Measurements from ENCODE around the gene ARPIN. TPM values are rescaled to one million over a fixed set of nuclear protein-coding genes. Genes with fewer than 3 reads are reported as not detected.
A peak's percentile ranks its signal among the peaks of the same experiment; 100 is the strongest.

Gene ARPIN
- total RNA-seq, 5 donors from 2014 or later (not counting 1 experiment from before 2014, with no cell fraction given) = 0.03 to 0.09 (median 0.06) TPM; not detected in 1

DNA sequence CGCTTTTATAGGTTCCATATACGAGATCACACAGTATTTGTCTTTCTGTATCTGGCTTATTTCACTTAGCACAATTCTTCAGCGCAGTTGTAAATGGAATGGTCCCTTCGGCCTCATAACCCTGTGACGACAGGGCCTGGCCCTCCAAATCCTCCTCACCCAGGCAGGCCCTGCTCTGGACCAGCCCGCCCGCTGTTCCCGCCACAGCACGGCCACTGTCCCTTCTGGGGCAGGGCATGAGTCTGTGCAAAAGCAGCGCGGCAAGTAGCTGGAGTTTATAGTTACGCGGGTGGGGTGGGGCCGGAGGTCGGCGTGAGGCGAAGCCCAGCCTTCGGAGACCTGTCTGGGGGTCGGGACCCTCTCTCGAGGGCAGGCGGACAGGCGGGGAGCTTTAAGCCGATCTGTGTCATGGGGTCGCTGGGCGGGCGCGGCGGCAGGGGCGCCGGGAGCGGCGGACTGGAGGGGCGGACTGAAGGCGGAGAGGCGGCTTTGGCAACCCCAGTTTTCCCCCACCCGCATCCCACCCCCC is 543 bp downstream of the ARPIN start:
- Histone ChIP-seq H3K9me3 (no peaks in the 10 kb centered on the region), H3K36me3 (ENCODE audit: control insufficient read depth in 2 of 2, extremely low read depth in 1 of 2, insufficient read depth in 1 of 2, low read length in 1 of 2) (no peaks in the 10 kb centered on the region), H3K4me3 (ENCODE audit: control insufficient read depth in 1 of 2, extremely low read depth in 1 of 2, low read length in 1 of 2) (no peak overlapping the region), H3K27ac (ENCODE audit: low read length) (no peak overlapping the region), H3K27me3 (replicated peaks in 1 of 2; ENCODE audit: control insufficient read depth in 2 of 2, extremely low read depth in 1 of 2, insufficient read depth in 2 of 2, low read length in 1 of 2) (peaks cover 0 to 43% of the 10 kb centered on the region in 2 experiments), H3K4me1 (ENCODE audit: control insufficient read depth in 1 of 2, extremely low read depth in 1 of 2, insufficient read depth in 2 of 2, low read length in 2 of 2) (peaks cover 0 to 5% of the 10 kb centered on the region in 2 experiments)
- peak overlapping the region in 2 of 3 donors; percentile 15 to 41 for H3K4me3 Mint-ChIP-seq
- no peaks in the 10 kb centered on the region for H3K36me3 Mint-ChIP-seq
- ChIA-PET CTCF (no interaction called here), POLR2A (no interaction called here)
- DNase-seq = no peak
- 55% methylated on average over 21 of the region's 36 CpGs for WGBS (ENCODE audit: insufficient coverage)
- H3K27ac Mint-ChIP-seq = no peak overlapping the region
- H3K9me3 Mint-ChIP-seq = no peaks in the 10 kb centered on the region
- peaks cover 0 to 7% (median 6%) of the 10 kb centered on the region in 3 donors for H3K4me1 Mint-ChIP-seq
- H3K27me3 Mint-ChIP-seq = peaks cover 29 to 46% of the 10 kb centered on the region in 2 donors
- no peak for ATAC-seq (replicated peaks in 1 of 4)

DNA sequence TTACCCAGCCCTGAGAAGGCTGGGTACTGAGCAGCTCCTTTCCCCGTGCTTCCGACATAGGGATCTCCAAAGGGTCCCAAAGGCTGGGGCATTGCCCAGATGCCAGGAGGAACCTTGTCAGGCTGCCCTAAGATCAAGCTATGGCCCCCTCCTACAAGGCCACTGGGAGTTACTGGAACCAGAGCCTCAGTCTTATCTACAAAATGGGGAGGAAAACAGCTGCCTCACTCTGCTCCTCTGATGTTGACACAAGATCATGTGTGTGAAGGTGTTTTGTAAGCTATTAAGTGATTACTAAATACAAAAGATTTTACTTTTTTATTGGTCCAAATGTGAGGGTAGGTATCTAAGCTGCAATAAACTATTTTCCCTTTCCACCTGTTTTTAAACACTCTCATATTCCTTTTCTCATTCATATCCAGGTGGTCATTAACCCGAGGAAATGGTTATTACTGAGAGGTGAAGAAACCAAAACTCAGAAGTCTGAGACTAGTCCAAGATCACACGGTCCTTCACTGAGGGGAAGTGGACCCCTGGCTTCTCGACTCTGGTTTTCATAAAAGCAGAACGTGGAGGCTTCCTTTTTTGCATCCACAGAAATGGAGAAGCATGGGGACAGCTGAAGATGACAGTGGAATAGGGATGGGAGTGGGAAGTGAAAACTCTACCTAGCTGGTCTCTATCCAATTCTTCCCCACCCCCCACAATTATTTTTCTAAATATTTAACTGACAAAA is 1.7 kb downstream of the ARPIN start:
- Histone ChIP-seq H3K4me3 (ENCODE audit: control insufficient read depth in 1 of 2, extremely low read depth in 1 of 2, low read length in 1 of 2) (no peak overlapping the region), H3K27me3 (replicated peaks in 1 of 2; ENCODE audit: control insufficient read depth in 2 of 2, extremely low read depth in 1 of 2, insufficient read depth in 2 of 2, low read length in 1 of 2) (peaks cover 0 to 46% of the 10 kb centered on the region in 2 experiments), H3K4me1 (ENCODE audit: control insufficient read depth in 1 of 2, extremely low read depth in 1 of 2, insufficient read depth in 2 of 2, low read length in 2 of 2) (peaks cover 0 to 5% of the 10 kb centered on the region in 2 experiments), H3K27ac (ENCODE audit: low read length) (no peak overlapping the region), H3K9me3 (no peaks in the 10 kb centered on the region), H3K36me3 (ENCODE audit: control insufficient read depth in 2 of 2, extremely low read depth in 1 of 2, insufficient read depth in 1 of 2, low read length in 1 of 2) (no peaks in the 10 kb centered on the region)
- CTCF ChIA-PET = no interaction called here
- Mint-ChIP-seq H3K9me3 (no peaks in the 10 kb centered on the region), H3K27ac (no peak overlapping the region), H3K4me3 (peak overlapping the region in 1 of 3 donors; percentile 15), H3K4me1 (peaks cover 0 to 7% (median 6%) of the 10 kb centered on the region in 3 donors), H3K36me3 (no peaks in the 10 kb centered on the region), H3K27me3 (peaks cover 29 to 46% of the 10 kb centered on the region in 2 donors)
- DNase-seq = no peak
- no peak for ATAC-seq (replicated peaks in 1 of 4)
- WGBS (ENCODE audit: insufficient coverage) = 77% methylated on average over 2 of the region's 6 CpGs
- POLR2A ChIA-PET = no interaction called here

DNA sequence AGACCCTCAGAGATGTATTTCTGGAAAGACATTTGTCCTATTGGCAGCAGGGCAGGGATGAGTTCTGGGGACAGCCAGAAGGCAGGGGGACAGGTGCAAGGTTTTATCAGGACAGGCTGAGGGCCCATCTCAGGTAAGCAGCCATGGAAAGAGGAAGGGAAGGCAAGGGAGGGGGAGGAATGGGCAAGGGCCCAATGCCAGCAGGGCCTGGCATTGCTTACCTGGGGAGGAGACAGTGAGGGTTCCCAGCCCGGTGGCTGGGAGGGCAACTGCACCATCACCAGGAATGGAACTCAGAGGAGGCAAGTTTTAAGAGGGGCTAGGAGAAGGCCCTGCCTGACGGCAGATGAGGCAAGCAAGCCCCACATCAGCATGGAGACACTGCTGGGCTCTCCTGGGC is 3.1 kb downstream of the ARPIN start:
- ATAC-seq (replicated peaks in 1 of 4) (no peak), DNase-seq (no peak)
- CTCF ChIA-PET = no interaction called here
- Histone ChIP-seq H3K36me3 (ENCODE audit: control insufficient read depth in 2 of 2, extremely low read depth in 1 of 2, insufficient read depth in 1 of 2, low read length in 1 of 2) (no peaks in the 10 kb centered on the region), H3K4me1 (ENCODE audit: control insufficient read depth in 1 of 2, extremely low read depth in 1 of 2, insufficient read depth in 2 of 2, low read length in 2 of 2) (peaks cover 0 to 5% of the 10 kb centered on the region in 2 experiments), H3K27me3 (replicated peaks in 1 of 2; ENCODE audit: control insufficient read depth in 2 of 2, extremely low read depth in 1 of 2, insufficient read depth in 2 of 2, low read length in 1 of 2) (peaks cover 0 to 48% of the 10 kb centered on the region in 2 experiments), H3K9me3 (no peaks in the 10 kb centered on the region), H3K4me3 (ENCODE audit: control insufficient read depth in 1 of 2, extremely low read depth in 1 of 2, low read length in 1 of 2) (no peak overlapping the region), H3K27ac (ENCODE audit: low read length) (no peak overlapping the region)
- Mint-ChIP-seq H3K27me3 (peaks cover 26 to 43% of the 10 kb centered on the region in 2 donors), H3K36me3 (no peaks in the 10 kb centered on the region), H3K4me1 (peaks cover 0 to 7% (median 6%) of the 10 kb centered on the region in 3 donors), H3K9me3 (no peaks in the 10 kb centered on the region), H3K4me3 (no peak overlapping the region), H3K27ac (no peak overlapping the region)
- WGBS (ENCODE audit: insufficient coverage) = 100% methylated on average over 1 of the region's 2 CpGs
- POLR2A ChIA-PET = no interaction called here

DNA sequence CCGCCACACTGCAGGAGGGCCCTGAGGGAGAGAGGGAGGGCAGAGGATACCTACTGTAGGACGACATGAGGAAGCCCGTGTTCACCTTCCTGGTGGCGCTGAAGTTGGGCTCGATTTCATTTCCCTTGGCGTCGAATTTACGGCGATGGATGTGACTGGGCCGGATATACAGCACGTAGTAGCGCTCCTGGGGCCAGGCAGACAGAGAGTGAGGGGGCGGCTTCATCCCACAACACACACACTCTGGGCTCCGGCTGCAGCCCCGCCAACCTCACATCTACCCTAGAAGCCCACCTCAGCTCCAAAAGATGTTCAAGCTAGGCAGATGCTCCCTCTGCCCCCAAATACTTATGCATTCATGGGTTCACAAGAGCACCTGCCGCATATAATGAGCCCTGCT is 4.5 kb downstream of the ARPIN start:
- H3K27ac Mint-ChIP-seq = no peak overlapping the region
- H3K27me3 Mint-ChIP-seq = peaks cover 25 to 33% of the 10 kb centered on the region in 2 donors
- peaks cover 0 to 5% of the 10 kb centered on the region in 2 experiments for H3K4me1 ChIP-seq (ENCODE audit: control insufficient read depth in 1 of 2, extremely low read depth in 1 of 2, insufficient read depth in 2 of 2, low read length in 2 of 2)
- no peak overlapping the region for H3K27ac ChIP-seq (ENCODE audit: low read length)
- H3K4me1 Mint-ChIP-seq = peaks cover 0 to 4% (median 4%) of the 10 kb centered on the region in 3 donors
- WGBS (ENCODE audit: insufficient coverage) = 82% methylated on average over 4 of the region's 16 CpGs
- H3K4me3 Mint-ChIP-seq = no peak overlapping the region
- DNase-seq = no peak
- no peak for ATAC-seq (replicated peaks in 1 of 4)
- H3K4me3 ChIP-seq (ENCODE audit: control insufficient read depth in 1 of 2, extremely low read depth in 1 of 2, low read length in 1 of 2) = no peak overlapping the region
- H3K9me3 Mint-ChIP-seq = no peaks in the 10 kb centered on the region
- no peaks in the 10 kb centered on the region for H3K36me3 Mint-ChIP-seq
- no peaks in the 10 kb centered on the region for H3K36me3 ChIP-seq (ENCODE audit: control insufficient read depth in 2 of 2, extremely low read depth in 1 of 2, insufficient read depth in 1 of 2, low read length in 1 of 2)
- H3K27me3 ChIP-seq (replicated peaks in 1 of 2; ENCODE audit: control insufficient read depth in 2 of 2, extremely low read depth in 1 of 2, insufficient read depth in 2 of 2, low read length in 1 of 2) = peaks cover 0 to 44% of the 10 kb centered on the region in 2 experiments
- ChIA-PET CTCF (no interaction called here), POLR2A (no interaction called here)
- H3K9me3 ChIP-seq = no peaks in the 10 kb centered on the region

DNA sequence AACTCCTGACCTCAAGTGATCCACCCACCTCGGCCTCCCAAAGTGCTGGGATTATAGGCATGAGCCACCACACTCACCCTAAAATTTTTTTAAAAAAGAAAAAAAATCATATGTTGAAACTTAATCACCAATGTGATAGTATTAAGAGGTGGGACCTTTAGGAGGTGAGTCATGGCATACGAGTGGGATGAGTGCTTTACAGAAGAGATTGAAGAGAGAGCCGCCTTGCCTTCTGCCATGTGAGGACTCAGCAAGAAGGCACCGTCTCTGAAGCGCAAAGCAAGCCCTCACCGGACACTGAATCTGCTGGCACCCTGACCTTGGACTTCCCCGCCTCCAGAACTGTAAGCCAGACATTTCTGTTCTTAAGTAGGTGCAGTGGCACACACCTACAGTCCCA is 5.5 kb downstream of the ARPIN start:
- no peaks in the 10 kb centered on the region for H3K36me3 Mint-ChIP-seq
- no peak for ATAC-seq (replicated peaks in 1 of 4)
- H3K9me3 ChIP-seq = no peaks in the 10 kb centered on the region
- H3K9me3 Mint-ChIP-seq = no peaks in the 10 kb centered on the region
- CTCF ChIA-PET = no interaction called here
- 86% methylated on average over 5 of the region's 7 CpGs for WGBS (ENCODE audit: insufficient coverage)
- H3K27me3 ChIP-seq (replicated peaks in 1 of 2; ENCODE audit: control insufficient read depth in 2 of 2, extremely low read depth in 1 of 2, insufficient read depth in 2 of 2, low read length in 1 of 2) = peaks cover 0 to 36% of the 10 kb centered on the region in 2 experiments
- H3K4me1 ChIP-seq (ENCODE audit: control insufficient read depth in 1 of 2, extremely low read depth in 1 of 2, insufficient read depth in 2 of 2, low read length in 2 of 2) = no peaks in the 10 kb centered on the region
- H3K36me3 ChIP-seq (ENCODE audit: control insufficient read depth in 2 of 2, extremely low read depth in 1 of 2, insufficient read depth in 1 of 2, low read length in 1 of 2) = no peaks in the 10 kb centered on the region
- H3K4me3 ChIP-seq (ENCODE audit: control insufficient read depth in 1 of 2, extremely low read depth in 1 of 2, low read length in 1 of 2) = no peak overlapping the region
- POLR2A ChIA-PET = no interaction called here
- no peak overlapping the region for H3K27ac ChIP-seq (ENCODE audit: low read length)
- H3K27ac Mint-ChIP-seq = no peak overlapping the region
- DNase-seq = no peak
- H3K4me3 Mint-ChIP-seq = no peak overlapping the region
- H3K4me1 Mint-ChIP-seq = peaks cover 0 to 4% (median 2%) of the 10 kb centered on the region in 3 donors
- peaks cover 25 to 28% of the 10 kb centered on the region in 2 donors for H3K27me3 Mint-ChIP-seq

DNA sequence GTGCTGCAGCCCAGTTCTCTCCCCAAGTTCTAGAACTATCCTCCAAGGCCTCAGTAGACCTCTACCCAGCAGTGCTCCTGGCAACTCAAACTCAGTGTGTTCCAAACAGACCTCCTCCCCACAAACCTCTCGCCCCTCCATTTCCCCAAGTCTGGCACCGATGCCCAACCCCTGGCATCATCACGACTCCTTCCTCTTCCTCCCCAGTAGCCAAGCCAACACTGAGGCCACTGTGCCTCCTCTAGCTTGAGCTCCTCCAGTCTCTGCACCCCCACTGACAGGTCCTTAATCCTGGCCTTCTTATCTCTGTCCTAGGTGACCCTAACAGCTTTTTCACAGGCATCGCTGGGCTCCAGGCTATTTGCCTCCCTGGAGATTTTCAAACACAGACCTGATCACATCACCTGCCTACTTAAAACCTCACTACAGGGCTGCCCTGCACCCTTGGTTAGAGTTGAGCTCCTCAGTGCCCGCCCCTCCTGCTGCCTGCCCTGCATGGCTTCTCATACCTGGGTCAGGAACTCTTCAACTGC is 6.8 kb downstream of the ARPIN start:
- H3K27me3 ChIP-seq (replicated peaks in 1 of 2; ENCODE audit: control insufficient read depth in 2 of 2, extremely low read depth in 1 of 2, insufficient read depth in 2 of 2, low read length in 1 of 2) = peaks cover 0 to 32% of the 10 kb centered on the region in 2 experiments
- no peak overlapping the region for H3K4me3 ChIP-seq (ENCODE audit: control insufficient read depth in 1 of 2, extremely low read depth in 1 of 2, low read length in 1 of 2)
- Mint-ChIP-seq H3K36me3 (no peaks in the 10 kb centered on the region), H3K9me3 (no peaks in the 10 kb centered on the region), H3K4me1 (no peaks in the 10 kb centered on the region), H3K4me3 (no peak overlapping the region), H3K27me3 (peaks cover 11 to 15% of the 10 kb centered on the region in 2 donors), H3K27ac (no peak overlapping the region)
- 91% methylated on average over 4 of the region's 5 CpGs for WGBS (ENCODE audit: insufficient coverage)
- ChIA-PET POLR2A (no interaction called here), CTCF (no interaction called here)
- H3K9me3 ChIP-seq = no peaks in the 10 kb centered on the region
- DNase-seq (no peak), ATAC-seq (replicated peaks in 1 of 4) (no peak)
- H3K36me3 ChIP-seq (ENCODE audit: control insufficient read depth in 2 of 2, extremely low read depth in 1 of 2, insufficient read depth in 1 of 2, low read length in 1 of 2) = no peaks in the 10 kb centered on the region
- no peaks in the 10 kb centered on the region for H3K4me1 ChIP-seq (ENCODE audit: control insufficient read depth in 1 of 2, extremely low read depth in 1 of 2, insufficient read depth in 2 of 2, low read length in 2 of 2)
- H3K27ac ChIP-seq (ENCODE audit: low read length) = no peak overlapping the region
